Heart left ventricle (tissue), 16 donors: Measurements from ENCODE around the gene ANKRD34C. TPM values are rescaled to one million over a fixed set of nuclear protein-coding genes. Genes with fewer than 3 reads are reported as not detected.

Source experiments
- ATAC-seq, 4 donors: fragments of 200-7000 bp; cut with Tn5 transposase; one replicate each; pipeline ENCODE4 v1.9.1; 2020 to 2022; ENCODE audit warnings: moderate library complexity in 4 of 4, mild to moderate bottlenecking in 3 of 4, moderate number of reproducible peaks in 1 of 4
- DNase-seq, 5 donors: peaks; one replicate each; pipeline ENCODE4 v3.0.0-alpha.2; 2020
- H3K27ac ChIP-seq, 12 donors: fragments of 200-600 bp; sonication (generic) in 4 of 12; one replicate each; pipeline versions ENCODE4 v1.5.0 to v1.8.0; 2016 to 2022; ENCODE audit warnings: mild to moderate bottlenecking in 2 of 12
- H3K27me3 ChIP-seq, 9 donors: fragments of 200-600 bp; sonication (generic) in 2 of 9; one replicate each; pipeline versions ENCODE4 v1.5.1 to v1.8.0; 2016 to 2022; ENCODE audit warnings: mild to moderate bottlenecking in 3 of 9
- H3K36me3 ChIP-seq, 9 donors: fragments of 200-600 bp; sonication (generic) in 2 of 9; one replicate each; pipeline versions ENCODE4 v1.5.0 to v1.8.0; 2018 to 2022; ENCODE audit warnings: mild to moderate bottlenecking in 2 of 9
- H3K4me1 ChIP-seq, 12 donors: fragments of 200-600 bp; sonication (generic) in 4 of 12; one replicate each; pipeline versions ENCODE4 v1.5.0 to v1.8.0; 2016 to 2022; ENCODE audit warnings: mild to moderate bottlenecking in 3 of 12
- H3K4me3 ChIP-seq, 12 donors: fragments of 200-600 bp; sonication (generic) in 4 of 12; one replicate each; pipeline versions ENCODE4 v1.5.0 to v1.8.0; 2017 to 2022; ENCODE audit warnings: mild to moderate bottlenecking in 9 of 12, moderate library complexity in 4 of 12
- H3K9me3 ChIP-seq, 12 donors: fragments of 200-600 bp; sonication (generic) in 4 of 12; one replicate each; pipeline versions ENCODE4 v1.5.0 to v1.8.0; 2016 to 2022; ENCODE audit warnings: mild to moderate bottlenecking in 1 of 12
- POLR2A ChIP-seq, 2 donors: fragments of 450-650 bp; IDR thresholded peaks; one replicate each; pipeline ENCODE4 v1.6.1; 2017; ENCODE audit warnings: antibody characterized with exemption in 2 of 2, mild to moderate bottlenecking in 2 of 2, moderate library complexity in 2 of 2
- WGBS, 4 donors: extraction: QIAGEN DNeasy Blood & Tissue Kit in 2 of 4; methylation state at CpG; one replicate each; pipeline versions ENCODE4 v1.1.5 to v1.1.7; 2013 to 2018; 5-methylcytosine and 5-hydroxymethylcytosine counted together
- intact Hi-C, 10 donors: fragments of 100-400 bp; cut with DNase I; formaldehyde crosslinking; loops; one replicate each; pipeline versions ENCODE4 v1.11.1 to v1.14.2; 2022
- polyA plus RNA-seq, 2 donors: library from polyadenylated mRNA; stranded (reverse); fragments of 200-250 nt; gene quantifications; one replicate each; pipeline ENCODE4 v1.2.3, GENCODE V29; 2013
- total RNA-seq, 9 donors: library from RNA; depleted of rRNA in 2 of 9; stranded (reverse); fragments of >200 nt in 2 of 9; fragmentation: NEBNext Ultra II Directional in 3 of 9; extraction: Animal tissue kit (Norgen Biotek cat#: 25700) in 3 of 9; gene quantifications; one replicate each; pipeline versions ENCODE4 v1.1.0 to v1.2.4, GENCODE V29; 2016 to 2023
- TF ChIP-seq, protein P1 (sequence below), 12 donors: fragments of 200-600 bp; sonication (generic) in 4 of 12; IDR thresholded peaks; one replicate each; pipeline versions ENCODE4 v1.5.0 to v1.8.0; 2018 to 2022; ENCODE audit warnings: antibody characterized with exemption in 12 of 12, mild to moderate bottlenecking in 5 of 12
- donor health status: ischemic (EF 13 %, LVEDD 7.1; RV severe dilation, severe dysfunction).
- donor health status: healthy with polysubstance abuse.
- donor health status: DM: no; HTN: yes; CAD: no.
- donor health status: DM: no; HTN: no; CAD: no.
- donor health status: ischemic (EF 25% LVEDD 6.9; RV normal size, moderate dysfunction).
- donor health status: ischemic (EF 25% LVEDD 5.7; RV mildly dilated, moderate dysfunction).
- donor health status: healthy.
- donor health status: DM: yes; HTN: yes; CAD: no.
- donor health status: ischemic (EF 35%, LVEDD 5.7; RV mildly dilated, moderate dysfunction).
- donor health status: nonischemic (EF 11% LVEDD 7.7; RV severe dilation, severe dysfunction).
- donor health status: DM: yes; HTN: yes; CAD: no.
- donor health status: PGD.
- donor health status: ischemic (EF 29% LVEDD 5.4; RV normal size, mild dysfunction).
- donor health status: nonischemic (EF 23%, LVEDD 6.1; RV moderate dilation, normal function).

Gene ANKRD34C
- total and polyA plus RNA-seq, 11 donors = 0.09 to 2.0 (median 0.45) TPM; not detected in 1

DNA sequence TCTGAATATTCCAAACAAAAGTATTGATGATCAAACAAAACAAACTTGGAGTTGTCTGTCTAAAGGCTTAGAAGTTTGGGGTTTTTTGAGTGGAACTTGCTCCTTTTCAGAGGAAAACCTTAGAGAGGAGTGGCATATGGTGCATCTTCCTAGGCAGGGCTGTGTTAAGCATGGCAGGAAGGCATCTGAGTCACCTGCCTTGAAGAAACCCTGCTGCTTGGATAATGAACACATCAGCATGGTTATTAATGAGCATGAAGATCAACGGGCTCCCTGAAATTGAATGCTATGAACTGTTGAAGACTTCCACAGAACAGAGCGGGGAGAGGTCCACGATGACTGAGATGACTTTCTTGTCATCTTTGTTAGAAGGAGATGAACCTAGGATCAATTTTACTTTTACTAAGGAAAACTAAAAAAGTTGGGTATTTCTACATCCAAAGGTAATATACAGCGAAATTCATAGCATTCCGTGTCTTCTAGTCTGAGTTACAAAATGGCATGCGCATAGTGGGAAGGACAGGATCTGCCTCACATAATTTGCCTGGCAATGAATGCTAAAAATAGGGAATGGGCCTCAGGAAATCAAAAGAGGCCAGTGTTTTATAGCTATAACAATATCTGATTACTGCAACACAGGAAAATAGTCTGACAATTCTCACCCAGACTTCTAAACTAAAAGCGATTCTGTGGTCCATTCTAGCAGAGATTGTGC, 16.8 kb downstream of the ANKRD34C start:
- TF ChIP-seq POLR2A (IDR thresholded peaks at IDR 0.05) = no peak
- TF ChIP-seq, protein P1, sequence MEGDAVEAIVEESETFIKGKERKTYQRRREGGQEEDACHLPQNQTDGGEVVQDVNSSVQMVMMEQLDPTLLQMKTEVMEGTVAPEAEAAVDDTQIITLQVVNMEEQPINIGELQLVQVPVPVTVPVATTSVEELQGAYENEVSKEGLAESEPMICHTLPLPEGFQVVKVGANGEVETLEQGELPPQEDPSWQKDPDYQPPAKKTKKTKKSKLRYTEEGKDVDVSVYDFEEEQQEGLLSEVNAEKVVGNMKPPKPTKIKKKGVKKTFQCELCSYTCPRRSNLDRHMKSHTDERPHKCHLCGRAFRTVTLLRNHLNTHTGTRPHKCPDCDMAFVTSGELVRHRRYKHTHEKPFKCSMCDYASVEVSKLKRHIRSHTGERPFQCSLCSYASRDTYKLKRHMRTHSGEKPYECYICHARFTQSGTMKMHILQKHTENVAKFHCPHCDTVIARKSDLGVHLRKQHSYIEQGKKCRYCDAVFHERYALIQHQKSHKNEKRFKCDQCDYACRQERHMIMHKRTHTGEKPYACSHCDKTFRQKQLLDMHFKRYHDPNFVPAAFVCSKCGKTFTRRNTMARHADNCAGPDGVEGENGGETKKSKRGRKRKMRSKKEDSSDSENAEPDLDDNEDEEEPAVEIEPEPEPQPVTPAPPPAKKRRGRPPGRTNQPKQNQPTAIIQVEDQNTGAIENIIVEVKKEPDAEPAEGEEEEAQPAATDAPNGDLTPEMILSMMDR (IDR thresholded peaks at IDR 0.05) = no peak
- 79 to 87% (median 81%) methylated on average over 7 of the region's 7 CpGs for WGBS, 4 donors
- H3K27ac ChIP-seq = no peak overlapping the region
- peaks cover 0 to 20% (median 0%) of the 10 kb centered on the region in 9 donors for H3K27me3 ChIP-seq
- no peaks in the 10 kb centered on the region for H3K36me3 ChIP-seq
- no peaks in the 10 kb centered on the region for H3K4me1 ChIP-seq
- intact Hi-C loops = loop anchor here in 1 of 10 donors (10.0 kb wide), 1 partner anchor 64 kb away; no protein-coding TSS in a partner anchor
- DNase-seq (no peak), ATAC-seq (no peak)
- no peak overlapping the region for H3K4me3 ChIP-seq
- H3K9me3 ChIP-seq = no peaks in the 10 kb centered on the region

DNA sequence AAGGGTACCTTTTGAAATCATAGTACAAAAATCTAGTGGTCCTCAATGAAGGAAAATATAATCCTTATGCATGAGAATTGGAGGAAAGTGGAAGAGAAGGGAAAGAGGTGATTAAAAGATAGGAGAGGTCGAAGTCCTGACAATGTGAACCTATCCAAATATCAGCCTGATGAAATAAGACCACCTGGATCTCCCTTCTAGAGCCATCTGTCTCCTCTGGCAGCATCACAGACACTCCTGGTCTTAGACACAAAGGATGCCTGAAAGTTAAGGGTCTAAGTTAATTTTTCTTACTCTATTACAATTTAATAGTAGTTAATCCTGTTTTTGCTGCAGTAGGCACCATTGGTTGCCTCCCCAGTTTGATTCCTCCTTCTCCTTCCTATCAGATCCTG, 17.3 kb downstream of the ANKRD34C start:
- H3K27ac ChIP-seq = no peak overlapping the region
- ATAC-seq = no peak
- H3K4me1 ChIP-seq = no peaks in the 10 kb centered on the region
- H3K9me3 ChIP-seq = no peaks in the 10 kb centered on the region
- intact Hi-C loops = loop anchor here in 1 of 10 donors (10.0 kb wide), 1 partner anchor 65 kb away; no protein-coding TSS in a partner anchor
- 45 to 62% (median 57%) methylated on average over 1 of the region's 1 CpG for WGBS, 4 donors
- TF ChIP-seq, protein P1 (IDR thresholded peaks at IDR 0.05) = no peak
- no peak for TF ChIP-seq POLR2A (IDR thresholded peaks at IDR 0.05)
- H3K4me3 ChIP-seq = no peak overlapping the region
- no peaks in the 10 kb centered on the region for H3K36me3 ChIP-seq
- DNase-seq = no peak
- peaks cover 0 to 20% (median 0%) of the 10 kb centered on the region in 9 donors for H3K27me3 ChIP-seq

DNA sequence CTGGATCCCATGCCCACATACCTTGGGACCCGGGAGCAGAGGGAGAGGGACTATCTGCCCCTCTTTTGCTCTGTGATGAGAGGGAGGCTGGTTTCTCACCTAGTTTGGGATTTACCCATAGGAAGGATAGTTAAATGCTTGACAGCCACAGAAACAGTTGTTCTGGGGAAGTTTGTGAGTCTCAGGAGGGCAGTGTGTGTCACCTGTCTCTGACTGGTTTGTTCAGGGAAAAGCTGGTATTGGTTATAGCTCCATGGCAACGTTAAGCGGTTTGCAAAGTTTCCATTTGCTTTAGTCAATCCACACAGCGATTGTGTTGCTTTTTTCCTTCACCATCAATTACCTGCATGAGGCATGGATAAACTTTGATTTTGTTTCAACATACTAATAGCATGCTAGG, 24.7 kb downstream of the ANKRD34C start:
- Histone ChIP-seq H3K36me3 (no peaks in the 10 kb centered on the region), H3K27ac (no peak overlapping the region), H3K4me3 (no peak overlapping the region), H3K9me3 (no peaks in the 10 kb centered on the region), H3K4me1 (peaks cover 0 to 15% (median 9%) of the 10 kb centered on the region in 12 donors), H3K27me3 (peaks cover 0 to 14% (median 0%) of the 10 kb centered on the region in 9 donors)
- TF ChIP-seq, protein P1 (IDR thresholded peaks at IDR 0.05) = no peak
- no peak for TF ChIP-seq POLR2A (IDR thresholded peaks at IDR 0.05)
- WGBS, 4 donors = 48 to 55% (median 50%) methylated on average over 4 of the region's 4 CpGs
- intact Hi-C loops = no loop called here
- no peak for DNase-seq
- no peak for ATAC-seq

DNA sequence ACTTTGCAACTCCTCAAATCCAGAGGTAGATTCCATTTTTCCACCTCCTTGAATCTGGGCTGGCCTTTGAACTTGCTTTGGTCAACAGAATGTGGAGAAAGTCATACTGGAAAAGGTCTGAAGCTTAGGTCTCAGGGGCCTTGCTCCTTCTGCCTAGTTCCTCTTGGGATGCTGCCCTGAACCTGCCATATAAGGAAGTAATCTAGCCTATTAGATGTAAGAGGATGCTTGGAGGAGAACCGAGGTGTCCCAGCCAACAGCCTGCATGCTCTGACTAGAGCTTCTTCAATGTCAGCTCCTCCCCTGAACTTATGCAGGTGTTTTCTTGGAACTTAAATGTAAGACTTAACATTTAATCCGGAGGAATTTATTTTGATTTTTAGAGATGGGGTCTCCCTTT, 26.4 kb downstream of the ANKRD34C start:
- DNase-seq (no peak), ATAC-seq (no peak)
- peaks cover 0 to 6% (median 3%) of the 10 kb centered on the region in 9 donors for H3K36me3 ChIP-seq
- H3K4me1 ChIP-seq = peaks cover 0 to 15% (median 10%) of the 10 kb centered on the region in 12 donors
- H3K4me3 ChIP-seq = no peak overlapping the region
- 38 to 43% (median 40%) methylated on average over 2 of the region's 2 CpGs for WGBS, 4 donors
- no peak for TF ChIP-seq POLR2A (IDR thresholded peaks at IDR 0.05)
- TF ChIP-seq, protein P1 (IDR thresholded peaks at IDR 0.05) = no peak
- H3K27ac ChIP-seq = no peak overlapping the region
- intact Hi-C loops = no loop called here
- H3K9me3 ChIP-seq = no peaks in the 10 kb centered on the region
- peaks cover 0 to 10% (median 0%) of the 10 kb centered on the region in 9 donors for H3K27me3 ChIP-seq
